CD14-positive monocyte (primary cell): Measurements from ENCODE around the gene ASTN2. TPM values are rescaled to one million over a fixed set of nuclear protein-coding genes. Genes with fewer than 3 reads are reported as not detected.

Experiments used
- DNase-seq, 3 donors: peaks; one replicate each; pipeline ENCODE4 v3.0.0-alpha.2; 2011 to 2022
- H2AFZ ChIP-seq: 2 replicates; pipeline ENCODE4 v1.6.0; 2012; ENCODE audit warnings: mild to moderate bottlenecking, low read depth, low read length, inconsistent platforms; ENCODE audit not compliant: insufficient read depth, poor library complexity, severe bottlenecking
- H3K27ac ChIP-seq, 2 donors: 1 replicate in 1 of 2; 2 replicates in 1 of 2; pipeline ENCODE4 v1.5.1; 2012 to 2013; ENCODE audit warnings: low read length in 2 of 2, control low read depth in 1 of 2, inconsistent platforms in 1 of 2, low read depth in 1 of 2, mild to moderate bottlenecking in 1 of 2
- H3K27me3 ChIP-seq, 2 donors: one replicate each; pipeline versions ENCODE4 v1.6.0 to v1.6.1; 2011 to 2013; ENCODE audit warnings: low read length in 2 of 2; ENCODE audit not compliant: control insufficient read depth in 2 of 2, insufficient read depth in 2 of 2
- H3K36me3 ChIP-seq, 2 donors: replicated peaks in 1 of 2; 1 replicate in 1 of 2; 2 replicates in 1 of 2; pipeline versions ENCODE4 v1.5.1 to v1.6.1; 2012 to 2013; ENCODE audit warnings: low read length in 2 of 2, control low read depth in 1 of 2, inconsistent platforms in 1 of 2, mild to moderate bottlenecking in 1 of 2; ENCODE audit not compliant: insufficient read depth in 2 of 2, control insufficient read depth in 1 of 2
- H3K4me1 ChIP-seq, 2 donors: 1 replicate in 1 of 2; 2 replicates in 1 of 2; pipeline versions ENCODE4 v1.5.1 to v1.6.1; 2012 to 2013; ENCODE audit warnings: low read length in 2 of 2, control low read depth in 1 of 2, inconsistent platforms in 1 of 2, mild to moderate bottlenecking in 1 of 2, moderate library complexity in 1 of 2; ENCODE audit not compliant: insufficient read depth in 2 of 2, control insufficient read depth in 1 of 2
- H3K4me2 ChIP-seq: replicated peaks from 2 replicates; pipeline ENCODE3; 2012; ENCODE audit warnings: low read length, moderate library complexity, mild to moderate bottlenecking; ENCODE audit not compliant: poor library complexity, severe bottlenecking; ENCODE audit errors: extremely low read depth
- H3K4me3 ChIP-seq, 3 experiments: fragments of 200-600 bp in 1 of 3; sonication (generic) in 1 of 3; replicated peaks in 1 of 3; 1 replicate in 2 of 3; 2 replicates in 1 of 3; pipeline ENCODE4 v1.5.1; 2011 to 2013; ENCODE audit warnings: low read length in 3 of 3, mild to moderate bottlenecking in 3 of 3, control low read depth in 2 of 3, low read depth in 2 of 3, inconsistent platforms in 1 of 3, moderate library complexity in 1 of 3
- H3K79me2 ChIP-seq: 2 replicates; pipeline ENCODE4 v1.6.0; 2012; ENCODE audit warnings: mild to moderate bottlenecking, control low read depth, inconsistent platforms, low read length, moderate library complexity; ENCODE audit not compliant: insufficient read depth
- H3K9ac ChIP-seq: 2 replicates; pipeline ENCODE4 v1.6.0; 2017; ENCODE audit warnings: low read length, mild to moderate bottlenecking; ENCODE audit not compliant: insufficient read depth, poor library complexity, severe bottlenecking
- H3K9me3 ChIP-seq, 2 donors: replicated peaks in 1 of 2; 1 replicate in 1 of 2; 2 replicates in 1 of 2; pipeline versions ENCODE4 v1.5.1 to v1.6.1; 2012 to 2013; ENCODE audit warnings: low read length in 2 of 2, control low read depth in 1 of 2; ENCODE audit not compliant: control insufficient read depth in 1 of 2, insufficient read depth in 1 of 2
- H4K20me1 ChIP-seq: 2 replicates; pipeline ENCODE4 v1.6.0; 2012; ENCODE audit warnings: mild to moderate bottlenecking, low read length, control low read depth, moderate library complexity; ENCODE audit not compliant: insufficient read depth
- H3K27ac Mint-ChIP-seq, 7 donors: one replicate each; pipeline ENCODE4 v1.8.0; 2020; ENCODE audit warnings: mild to moderate bottlenecking in 7 of 7, mixed read lengths in 7 of 7, moderate library complexity in 6 of 7, inconsistent platforms in 2 of 7
- H3K27me3 Mint-ChIP-seq, 3 donors: one replicate each; pipeline ENCODE4 v1.8.0; 2021 to 2022; ENCODE audit warnings: low read depth in 3 of 3, mild to moderate bottlenecking in 3 of 3, mixed read lengths in 3 of 3, moderate library complexity in 3 of 3, inconsistent platforms in 1 of 3
- H3K36me3 Mint-ChIP-seq, 2 donors: one replicate each; pipeline ENCODE4 v1.8.0; 2020; ENCODE audit warnings: mixed read lengths in 2 of 2, inconsistent platforms in 1 of 2, mild to moderate bottlenecking in 1 of 2
- H3K4me1 Mint-ChIP-seq: one replicate; pipeline ENCODE4 v1.8.0; 2020; ENCODE audit warnings: mild to moderate bottlenecking, mixed read lengths
- H3K4me3 Mint-ChIP-seq, 2 donors: one replicate each; pipeline ENCODE4 v1.8.0; 2020; ENCODE audit warnings: mild to moderate bottlenecking in 2 of 2, mixed read lengths in 2 of 2, moderate library complexity in 1 of 2
- H3K9me3 Mint-ChIP-seq, 7 donors: one replicate each; pipeline ENCODE4 v1.8.0; 2020 to 2022; ENCODE audit warnings: mixed read lengths in 7 of 7, mild to moderate bottlenecking in 6 of 7, moderate library complexity in 6 of 7, inconsistent platforms in 2 of 7
- CTCF ChIP-seq: fragments of 200-600 bp; IDR thresholded peaks from one replicate; pipeline ENCODE4 v1.8.0; 2022; ENCODE audit warnings: antibody characterized with exemption, mild to moderate bottlenecking
- WGBS: methylation state at CpG from one replicate; pipeline ENCODE4 v1.1.5; 2013; ENCODE audit warnings: missing lambda C conversion rate; ENCODE audit not compliant: insufficient coverage; 5-methylcytosine and 5-hydroxymethylcytosine counted together
- intact Hi-C, 2 donors: fragments of 100-400 bp; cut with micrococcal nuclease; formaldehyde crosslinking; loops; one replicate each; pipeline versions ENCODE4 v1.15.0 to v1.15.1; 2023
- polyA plus RNA-seq, 3 donors: library from polyadenylated mRNA; depleted of rRNA in 1 of 3; unstranded in 2 of 3; stranded (reverse) in 1 of 3; fragments of 300-500 nt in 2 of 3; fragments of >200 nt in 1 of 3; fragmentation: Illumina TruSeq in 2 of 3; gene quantifications; 1 replicate in 2 of 3; 2 replicates in 1 of 3; pipeline ENCODE4 v1.2.3, GENCODE V29; 2012 to 2021

Gene ASTN2
- polyA plus RNA-seq, 3 donors = not detected

DNA sequence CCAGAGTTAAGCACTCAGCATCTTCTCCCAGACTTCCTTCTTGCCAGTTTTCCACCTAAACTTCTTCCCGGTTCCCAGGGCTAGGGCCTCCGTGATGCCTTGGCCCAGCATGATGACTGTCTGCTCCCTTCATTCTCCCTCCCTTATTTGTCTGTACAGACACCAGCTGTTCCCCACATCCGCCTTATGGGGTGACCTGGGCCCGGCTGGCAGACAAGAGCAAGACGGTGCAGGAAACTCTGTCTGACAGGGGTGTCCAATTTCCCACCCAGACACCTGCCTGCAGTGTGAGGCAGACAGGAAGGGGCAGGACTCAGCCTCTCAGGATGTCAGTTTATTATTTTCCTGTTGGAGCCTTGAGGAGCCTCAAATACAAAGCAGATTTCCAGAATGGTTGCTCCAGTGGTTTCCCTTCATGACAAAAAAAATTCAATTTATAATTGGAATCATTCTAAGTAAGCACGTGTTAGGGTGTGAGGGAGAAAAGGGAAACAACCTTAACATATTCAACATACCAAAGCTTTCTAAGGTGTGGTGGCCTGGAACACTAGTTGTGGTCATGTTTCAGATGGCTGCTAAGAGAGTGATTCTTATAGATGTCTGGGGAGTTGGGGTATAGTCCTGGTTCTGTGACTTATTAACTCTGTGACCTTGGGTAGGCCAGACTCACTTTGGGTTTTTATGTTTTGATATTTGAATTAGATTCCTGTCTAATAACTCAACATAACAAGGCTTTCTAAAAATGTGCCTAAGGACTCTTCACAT lies 1026.7 kb downstream of the ASTN2 start:
- intact Hi-C loops = no loop called here
- Histone ChIP-seq H3K4me2 (no peak overlapping the region), H3K4me1 (no peaks in the 10 kb centered on the region), H2AFZ (no peak overlapping the region), H3K9ac (no peak overlapping the region), H3K36me3 (no peaks in the 10 kb centered on the region), H3K9me3 (no peaks in the 10 kb centered on the region), H3K27ac (no peak overlapping the region), H3K27me3 (no peaks in the 10 kb centered on the region), H4K20me1 (no peaks in the 10 kb centered on the region), H3K79me2 (no peaks in the 10 kb centered on the region), H3K4me3 (no peak overlapping the region)
- H3K27me3 Mint-ChIP-seq = peaks cover 0 to 2% (median 0%) of the 10 kb centered on the region in 3 donors
- no peak for TF ChIP-seq CTCF
- DNase-seq = no peak
- no peaks in the 10 kb centered on the region for H3K36me3 Mint-ChIP-seq
- H3K4me3 Mint-ChIP-seq = no peak overlapping the region
- peaks cover 1% of the 10 kb centered on the region for H3K4me1 Mint-ChIP-seq
- no peak overlapping the region for H3K27ac Mint-ChIP-seq
- H3K9me3 Mint-ChIP-seq = peaks cover 0 to 3% (median 0%) of the 10 kb centered on the region in 7 donors
- no CpG with 5 or more reads among the region's 6 CpGs for WGBS

GRCh38 chr9:116383936-116384335 lies 1030.9 kb downstream of the ASTN2 start:
- Histone ChIP-seq H3K27me3 (no peaks in the 10 kb centered on the region), H3K9me3 (no peaks in the 10 kb centered on the region), H3K79me2 (no peaks in the 10 kb centered on the region), H2AFZ (no peak overlapping the region), H3K4me3 (no peak overlapping the region), H3K4me2 (no peak overlapping the region), H3K36me3 (no peaks in the 10 kb centered on the region), H4K20me1 (no peaks in the 10 kb centered on the region), H3K9ac (no peak overlapping the region), H3K4me1 (no peaks in the 10 kb centered on the region), H3K27ac (no peak overlapping the region)
- no peak overlapping the region for H3K27ac Mint-ChIP-seq
- DNase-seq = no peak
- TF ChIP-seq CTCF = no peak
- WGBS = 80% methylated on average over 1 of the region's 4 CpGs
- peaks cover 0 to 5% (median 0%) of the 10 kb centered on the region in 7 donors for H3K9me3 Mint-ChIP-seq
- peaks cover 0 to 3% (median 0%) of the 10 kb centered on the region in 3 donors for H3K27me3 Mint-ChIP-seq
- H3K36me3 Mint-ChIP-seq = no peaks in the 10 kb centered on the region
- H3K4me1 Mint-ChIP-seq = no peaks in the 10 kb centered on the region
- no peak overlapping the region for H3K4me3 Mint-ChIP-seq
- intact Hi-C loops = no loop called here
